GF-D8 (cell line): ENCODE results near the gene MRPL22.
"Not testable (repeated sequence)": the region's sequence is repeated elsewhere in the genome, so short reads cannot be mapped to it uniquely, and the experiment has no call there.

Experiments
- DNase-seq: peaks from one replicate; lab custom pipeline; 2025; lab: John Stamatoyannopoulos, UW

The MRPL22 gene

GRCh38 chr5:154940375-154940771, 500 bp upstream of the MRPL22 start:
- no peak for DNase-seq

- DNase-seq: no peak
Measured at GRCh38 chr5:154943527-154943926, 2.7 kb downstream of the MRPL22 start.

- no peak for DNase-seq
Measured at GRCh38 chr5:154944716-154945115, 3.8 kb downstream of the MRPL22 start.

GRCh38 chr5:154945695-154946301, 4.9 kb downstream of the MRPL22 start:
- no peak for DNase-seq

GRCh38 chr5:154947778-154948177, 6.9 kb downstream of the MRPL22 start:
- no peak for DNase-seq

- DNase-seq: no peak
Measured at GRCh38 chr5:154948313-154948712, 7.4 kb downstream of the MRPL22 start.

GRCh38 chr5:154949781-154950180, 8.9 kb downstream of the MRPL22 start:
- DNase-seq: no peak

- no peak for DNase-seq
Measured at GRCh38 chr5:154956712-154957111, 15.8 kb downstream of the MRPL22 start.

GRCh38 chr5:154962494-154962893, 21.6 kb downstream of the MRPL22 start:
- no peak for DNase-seq

GRCh38 chr5:154966081-154966841, 25.4 kb downstream of the MRPL22 start:
- DNase-seq: no peak

- DNase-seq: no peak
Measured at GRCh38 chr5:154966874-154967273, 26.0 kb downstream of the MRPL22 start.

GRCh38 chr5:154967421-154968024, 26.6 kb downstream of the MRPL22 start:
- DNase-seq: no peak

GRCh38 chr5:154968953-154969352, 28.1 kb downstream of the MRPL22 start:
- DNase-seq: no peak

GRCh38 chr5:154970759-154971158, 29.9 kb downstream of the MRPL22 start:
- no peak for DNase-seq

GRCh38 chr5:154971501-154971900, 30.6 kb downstream of the MRPL22 start:
- no peak for DNase-seq

- DNase-seq: no peak
Measured at GRCh38 chr5:154972476-154973080, 31.7 kb downstream of the MRPL22 start.

- DNase-seq: not testable (repeated sequence)
Measured at GRCh38 chr5:154976082-154976481, 35.2 kb downstream of the MRPL22 start.

- DNase-seq: no peak
Measured at GRCh38 chr5:154977409-154977808, 36.5 kb downstream of the MRPL22 start.

- DNase-seq: not testable (repeated sequence)
Measured at GRCh38 chr5:154978294-154978693, 37.4 kb downstream of the MRPL22 start.

- no peak for DNase-seq
Measured at GRCh38 chr5:154984946-154985516, 44.2 kb downstream of the MRPL22 start.

- no peak for DNase-seq
Measured at GRCh38 chr5:154986151-154986550, 45.3 kb downstream of the MRPL22 start.

GRCh38 chr5:154989626-154990025, 48.8 kb downstream of the MRPL22 start:
- DNase-seq: no peak

- no peak for DNase-seq
Measured at GRCh38 chr5:154993461-154993860, 52.6 kb downstream of the MRPL22 start.
